ENCODE results near the gene PARD3B.

DNA sequence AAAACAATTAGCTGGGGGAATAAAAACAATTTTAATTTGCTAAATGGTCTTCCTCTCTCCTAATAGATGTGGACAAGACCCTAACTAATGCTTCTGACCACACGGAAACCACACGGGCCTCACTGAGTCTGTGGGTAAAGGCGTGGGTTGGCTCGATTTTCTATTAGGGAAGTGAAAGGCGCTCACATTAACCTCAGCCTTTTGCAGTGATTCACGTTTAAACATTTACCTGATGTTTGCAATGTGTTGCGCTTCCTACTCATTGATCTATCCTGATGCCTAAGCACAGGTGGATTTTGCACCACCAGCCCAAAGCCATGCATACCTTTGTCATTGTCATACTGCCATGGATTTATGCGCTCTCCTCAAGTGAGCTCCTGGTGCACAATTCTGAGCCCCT, 1101.4 kb downstream of the PARD3B start:
- no peak for TF ChIP-seq BHLHE40 (IDR thresholded peaks at IDR 0.05; ENCODE audit: borderline replicate concordance)
- TF ChIP-seq FOXM1 (IDR thresholded peaks at IDR 0.05; ENCODE audit: borderline replicate concordance): no peak
- TF ChIP-seq SUZ12 (IDR thresholded peaks at IDR 0.05): no peak
- TF ChIP-seq, protein P1, sequence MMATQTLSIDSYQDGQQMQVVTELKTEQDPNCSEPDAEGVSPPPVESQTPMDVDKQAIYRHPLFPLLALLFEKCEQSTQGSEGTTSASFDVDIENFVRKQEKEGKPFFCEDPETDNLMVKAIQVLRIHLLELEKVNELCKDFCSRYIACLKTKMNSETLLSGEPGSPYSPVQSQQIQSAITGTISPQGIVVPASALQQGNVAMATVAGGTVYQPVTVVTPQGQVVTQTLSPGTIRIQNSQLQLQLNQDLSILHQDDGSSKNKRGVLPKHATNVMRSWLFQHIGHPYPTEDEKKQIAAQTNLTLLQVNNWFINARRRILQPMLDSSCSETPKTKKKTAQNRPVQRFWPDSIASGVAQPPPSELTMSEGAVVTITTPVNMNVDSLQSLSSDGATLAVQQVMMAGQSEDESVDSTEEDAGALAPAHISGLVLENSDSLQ (IDR thresholded peaks at IDR 0.05): no peak
- TF ChIP-seq ARNT (IDR thresholded peaks at IDR 0.05): no peak
- TF ChIP-seq FOXK2 (IDR thresholded peaks at IDR 0.05): no peak
- no peak for TF ChIP-seq SP1 (IDR thresholded peaks at IDR 0.05)
